ENCODE data around the gene EXOC8.

- TF ChIP-seq EZH2 (IDR thresholded peaks at IDR 0.05; ENCODE audit: low read depth, unreplicated experiment) = no peak
- TF ChIP-seq, protein P1, sequence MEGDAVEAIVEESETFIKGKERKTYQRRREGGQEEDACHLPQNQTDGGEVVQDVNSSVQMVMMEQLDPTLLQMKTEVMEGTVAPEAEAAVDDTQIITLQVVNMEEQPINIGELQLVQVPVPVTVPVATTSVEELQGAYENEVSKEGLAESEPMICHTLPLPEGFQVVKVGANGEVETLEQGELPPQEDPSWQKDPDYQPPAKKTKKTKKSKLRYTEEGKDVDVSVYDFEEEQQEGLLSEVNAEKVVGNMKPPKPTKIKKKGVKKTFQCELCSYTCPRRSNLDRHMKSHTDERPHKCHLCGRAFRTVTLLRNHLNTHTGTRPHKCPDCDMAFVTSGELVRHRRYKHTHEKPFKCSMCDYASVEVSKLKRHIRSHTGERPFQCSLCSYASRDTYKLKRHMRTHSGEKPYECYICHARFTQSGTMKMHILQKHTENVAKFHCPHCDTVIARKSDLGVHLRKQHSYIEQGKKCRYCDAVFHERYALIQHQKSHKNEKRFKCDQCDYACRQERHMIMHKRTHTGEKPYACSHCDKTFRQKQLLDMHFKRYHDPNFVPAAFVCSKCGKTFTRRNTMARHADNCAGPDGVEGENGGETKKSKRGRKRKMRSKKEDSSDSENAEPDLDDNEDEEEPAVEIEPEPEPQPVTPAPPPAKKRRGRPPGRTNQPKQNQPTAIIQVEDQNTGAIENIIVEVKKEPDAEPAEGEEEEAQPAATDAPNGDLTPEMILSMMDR (conservative IDR thresholded peaks at IDR 0.05; ENCODE audit: low read depth in 2 of 2) = no peak
- TF ChIP-seq EZH2phosphoT487 (IDR thresholded peaks at IDR 0.05; ENCODE audit: unreplicated experiment) = no peak
- no peak for TF ChIP-seq NANOG (IDR thresholded peaks at IDR 0.05; ENCODE audit: borderline replicate concordance)
- TF ChIP-seq REST (IDR thresholded peaks at IDR 0.05; ENCODE audit: unreplicated experiment) = no peak
Observed at GRCh38 chr1:231338270-231339128, 847 bp upstream of the EXOC8 start, which contains the start of gene SPRTN.
